Measurements from ENCODE around the gene PTPRC. TPM values are rescaled to one million over a fixed set of nuclear protein-coding genes. Genes with fewer than 3 reads are reported as not detected.

Gene PTPRC
- total RNA-seq, 6 experiments from 2014 or later: 5.1 to 55.7 (median 13.2) TPM

- H3K27ac ChIP-seq: no peak overlapping the region
- no peak for DNase-seq
- no peak for TF ChIP-seq POLR2A (IDR thresholded peaks at IDR 0.05)
- TF ChIP-seq CTCF (IDR thresholded peaks at IDR 0.05): no peak
- H3K9me3 ChIP-seq: no peaks in the 10 kb centered on the region
- H3K36me3 ChIP-seq: no peaks in the 10 kb centered on the region
- H3K4me1 ChIP-seq: no peaks in the 10 kb centered on the region
- ATAC-seq: no peak
- WGBS (ENCODE audit: insufficient coverage, low coverage, low lambda C conversion rate, missing lambda C conversion rate): 27% methylated on average over 4 of the region's 4 CpGs
- H3K27me3 ChIP-seq: no peaks in the 10 kb centered on the region
- H3K4me3 ChIP-seq: no peak overlapping the region
- intact Hi-C loops (cut with DNase I): no loop called here
These were observed 14.8 kb upstream of the PTPRC start for GRCh38 chr1:198623752-198624647.

- Histone ChIP-seq H3K4me3 (no peak overlapping the region), H3K27ac (no peak overlapping the region), H3K9me3 (no peaks in the 10 kb centered on the region), H3K27me3 (no peaks in the 10 kb centered on the region), H3K36me3 (no peaks in the 10 kb centered on the region), H3K4me1 (no peaks in the 10 kb centered on the region)
- no peak for DNase-seq
- no peak for ATAC-seq
- TF ChIP-seq CTCF (IDR thresholded peaks at IDR 0.05): no peak
- no peak for TF ChIP-seq POLR2A (IDR thresholded peaks at IDR 0.05)
- WGBS (ENCODE audit: insufficient coverage, low coverage, low lambda C conversion rate, missing lambda C conversion rate): 85% methylated on average over 1 of the region's 1 CpG
- intact Hi-C loops (cut with DNase I): no loop called here
These were observed 14.2 kb upstream of the PTPRC start for GRCh38 chr1:198624648-198624980.

- no peaks in the 10 kb centered on the region for H3K36me3 ChIP-seq
- H3K27me3 ChIP-seq: no peaks in the 10 kb centered on the region
- TF ChIP-seq CTCF (IDR thresholded peaks at IDR 0.05): no peak
- TF ChIP-seq POLR2A (IDR thresholded peaks at IDR 0.05): no peak
- intact Hi-C loops (cut with DNase I): no loop called here
- no peak overlapping the region for H3K4me3 ChIP-seq
- no peak for ATAC-seq
- H3K4me1 ChIP-seq: no peaks in the 10 kb centered on the region
- DNase-seq: no peak
- H3K9me3 ChIP-seq: no peaks in the 10 kb centered on the region
- WGBS (ENCODE audit: insufficient coverage, low coverage, low lambda C conversion rate, missing lambda C conversion rate): 48% methylated on average over 3 of the region's 3 CpGs
- no peak overlapping the region for H3K27ac ChIP-seq
These were observed 11.3 kb upstream of the PTPRC start for GRCh38 chr1:198627436-198628066.

- Histone ChIP-seq H3K27ac (no peak overlapping the region), H3K4me3 (no peak overlapping the region), H3K27me3 (no peaks in the 10 kb centered on the region), H3K4me1 (no peaks in the 10 kb centered on the region), H3K36me3 (no peaks in the 10 kb centered on the region), H3K9me3 (no peaks in the 10 kb centered on the region)
- no peak for DNase-seq
- intact Hi-C loops (cut with DNase I): no loop called here
- ATAC-seq: no peak
- TF ChIP-seq POLR2A (IDR thresholded peaks at IDR 0.05): no peak
- no peak for TF ChIP-seq CTCF (IDR thresholded peaks at IDR 0.05)
These were observed 10.8 kb upstream of the PTPRC start for GRCh38 chr1:198628067-198628455.
